ENCODE data around the gene KMT2D. TPM values are rescaled to one million over a fixed set of nuclear protein-coding genes. Genes with fewer than 3 reads are reported as not detected.
A peak's percentile ranks its signal among the peaks of the same experiment; 100 is the strongest.

Gene KMT2D
- total RNA-seq, 1 donor from 2014 or later = 86.9 TPM

DNA sequence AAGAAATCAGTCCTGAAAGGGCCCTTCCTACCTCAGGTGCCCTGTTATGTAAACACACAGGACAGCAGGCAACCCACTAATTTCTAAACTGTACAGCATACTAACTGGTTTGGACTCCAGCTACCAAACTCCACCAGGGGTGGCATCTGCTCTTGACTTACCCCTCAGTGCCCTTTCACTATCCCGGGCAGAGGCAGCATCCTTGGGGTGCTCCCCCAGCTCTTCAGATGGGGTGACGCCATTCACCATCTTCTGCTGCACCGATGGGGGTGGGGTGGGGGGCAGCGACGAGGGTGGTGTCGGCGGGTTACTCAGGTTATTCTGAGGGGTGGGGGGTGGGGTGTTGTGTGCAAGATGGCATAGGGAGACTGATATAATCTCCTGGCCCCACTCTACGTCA lies 30.5 kb downstream of the KMT2D start:
- no peaks in the 10 kb centered on the region for H3K27me3 Mint-ChIP-seq (ENCODE audit: low read depth, unreplicated experiment)
- Histone ChIP-seq H2AFZ (ENCODE audit: low read depth, low read length) (no peak overlapping the region), H3K27me3 (ENCODE audit: insufficient read depth, low read length) (no peaks in the 10 kb centered on the region), H3K4me3 (ENCODE audit: insufficient read depth, low read depth, low read length) (no peak overlapping the region), H3K27ac (ENCODE audit: low read depth, low read length) (no peak overlapping the region), H3K4me2 (ENCODE audit: low read length) (no peak overlapping the region), H3K9me3 (ENCODE audit: insufficient read depth, low read depth, low read length) (no peaks in the 10 kb centered on the region), H3K79me2 (ENCODE audit: insufficient read depth, low read length) (peaks cover 7% of the 10 kb centered on the region), H3K4me1 (ENCODE audit: insufficient read depth, low read length) (no peaks in the 10 kb centered on the region), H3K36me3 (ENCODE audit: insufficient read depth, low read length) (peaks cover 55% of the 10 kb centered on the region), H4K20me1 (ENCODE audit: insufficient read depth, low read length) (peaks cover 80% of the 10 kb centered on the region), H3K9ac (ENCODE audit: low read length) (no peak overlapping the region)
- H3K4me3 Mint-ChIP-seq (ENCODE audit: unreplicated experiment) = no peak overlapping the region
- no peak overlapping the region for H3K27ac Mint-ChIP-seq (ENCODE audit: unreplicated experiment)
- H3K9me3 Mint-ChIP-seq (ENCODE audit: unreplicated experiment) = no peaks in the 10 kb centered on the region
- FAIRE-seq (no peak), DNase-seq (ENCODE audit: low read depth) (no peak)
- H3K4me1 Mint-ChIP-seq (ENCODE audit: low read depth, unreplicated experiment) = no peaks in the 10 kb centered on the region
- TF ChIP-seq EZH2 (IDR thresholded peaks at IDR 0.05; ENCODE audit: insufficient read depth, low read length) = no peak
- TF ChIP-seq, protein P1, sequence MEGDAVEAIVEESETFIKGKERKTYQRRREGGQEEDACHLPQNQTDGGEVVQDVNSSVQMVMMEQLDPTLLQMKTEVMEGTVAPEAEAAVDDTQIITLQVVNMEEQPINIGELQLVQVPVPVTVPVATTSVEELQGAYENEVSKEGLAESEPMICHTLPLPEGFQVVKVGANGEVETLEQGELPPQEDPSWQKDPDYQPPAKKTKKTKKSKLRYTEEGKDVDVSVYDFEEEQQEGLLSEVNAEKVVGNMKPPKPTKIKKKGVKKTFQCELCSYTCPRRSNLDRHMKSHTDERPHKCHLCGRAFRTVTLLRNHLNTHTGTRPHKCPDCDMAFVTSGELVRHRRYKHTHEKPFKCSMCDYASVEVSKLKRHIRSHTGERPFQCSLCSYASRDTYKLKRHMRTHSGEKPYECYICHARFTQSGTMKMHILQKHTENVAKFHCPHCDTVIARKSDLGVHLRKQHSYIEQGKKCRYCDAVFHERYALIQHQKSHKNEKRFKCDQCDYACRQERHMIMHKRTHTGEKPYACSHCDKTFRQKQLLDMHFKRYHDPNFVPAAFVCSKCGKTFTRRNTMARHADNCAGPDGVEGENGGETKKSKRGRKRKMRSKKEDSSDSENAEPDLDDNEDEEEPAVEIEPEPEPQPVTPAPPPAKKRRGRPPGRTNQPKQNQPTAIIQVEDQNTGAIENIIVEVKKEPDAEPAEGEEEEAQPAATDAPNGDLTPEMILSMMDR (IDR thresholded peaks at IDR 0.05; ENCODE audit: insufficient read depth, low read depth, low read length) = no peak
- peaks cover 13% of the 10 kb centered on the region for H3K36me3 Mint-ChIP-seq (ENCODE audit: low read depth, unreplicated experiment)

DNA sequence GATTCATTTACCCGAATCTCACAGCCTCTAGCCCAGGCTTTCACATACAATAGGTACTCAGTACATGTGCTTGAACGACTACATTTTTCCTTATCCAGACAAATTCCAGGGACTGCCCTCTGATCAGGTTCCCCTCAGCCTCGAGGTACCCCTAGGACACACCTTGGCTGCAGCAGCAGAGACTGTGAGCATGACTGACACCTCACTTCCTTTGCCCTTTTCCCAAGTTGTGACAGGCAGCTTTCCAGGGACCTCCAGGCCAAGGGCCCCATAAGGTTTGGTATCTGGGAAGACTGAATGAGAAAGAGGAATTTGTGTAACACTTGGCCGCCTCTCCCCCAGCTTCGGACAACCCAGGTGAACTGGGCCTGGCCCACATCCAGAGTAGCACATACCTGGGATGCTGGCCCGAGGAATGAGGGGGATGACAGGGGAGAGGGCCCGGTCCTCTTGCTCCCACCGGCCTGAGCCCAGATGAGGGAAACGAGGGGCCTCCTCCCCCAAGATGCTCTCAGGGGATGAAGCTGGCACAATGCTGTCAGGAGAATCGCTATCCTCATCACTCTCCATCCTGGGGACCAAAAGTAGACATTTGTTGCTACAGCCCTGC lies 31.8 kb downstream of the KMT2D start:
- TF ChIP-seq, protein P1 (IDR thresholded peaks at IDR 0.05; ENCODE audit: insufficient read depth, low read depth, low read length) = no peak
- TF ChIP-seq EZH2 (IDR thresholded peaks at IDR 0.05; ENCODE audit: insufficient read depth, low read length) = no peak
- Histone ChIP-seq H4K20me1 (ENCODE audit: insufficient read depth, low read length) (peaks cover 71% of the 10 kb centered on the region), H3K9ac (ENCODE audit: low read length) (no peak overlapping the region), H3K27ac (ENCODE audit: low read depth, low read length) (no peak overlapping the region), H3K36me3 (ENCODE audit: insufficient read depth, low read length) (peaks cover 51% of the 10 kb centered on the region), H3K4me1 (ENCODE audit: insufficient read depth, low read length) (no peaks in the 10 kb centered on the region), H3K27me3 (ENCODE audit: insufficient read depth, low read length) (no peaks in the 10 kb centered on the region), H3K4me2 (ENCODE audit: low read length) (no peak overlapping the region), H3K9me3 (ENCODE audit: insufficient read depth, low read depth, low read length) (no peaks in the 10 kb centered on the region), H3K4me3 (ENCODE audit: insufficient read depth, low read depth, low read length) (no peak overlapping the region), H2AFZ (ENCODE audit: low read depth, low read length) (no peak overlapping the region), H3K79me2 (ENCODE audit: insufficient read depth, low read length) (peaks cover 8% of the 10 kb centered on the region)
- Mint-ChIP-seq H3K36me3 (ENCODE audit: low read depth, unreplicated experiment) (peaks cover 18% of the 10 kb centered on the region), H3K4me1 (ENCODE audit: low read depth, unreplicated experiment) (no peaks in the 10 kb centered on the region), H3K27me3 (ENCODE audit: low read depth, unreplicated experiment) (no peaks in the 10 kb centered on the region), H3K9me3 (ENCODE audit: unreplicated experiment) (no peaks in the 10 kb centered on the region), H3K4me3 (ENCODE audit: unreplicated experiment) (no peak overlapping the region), H3K27ac (ENCODE audit: unreplicated experiment) (no peak overlapping the region)
- FAIRE-seq (no peak), DNase-seq (ENCODE audit: low read depth) (no peak)

DNA sequence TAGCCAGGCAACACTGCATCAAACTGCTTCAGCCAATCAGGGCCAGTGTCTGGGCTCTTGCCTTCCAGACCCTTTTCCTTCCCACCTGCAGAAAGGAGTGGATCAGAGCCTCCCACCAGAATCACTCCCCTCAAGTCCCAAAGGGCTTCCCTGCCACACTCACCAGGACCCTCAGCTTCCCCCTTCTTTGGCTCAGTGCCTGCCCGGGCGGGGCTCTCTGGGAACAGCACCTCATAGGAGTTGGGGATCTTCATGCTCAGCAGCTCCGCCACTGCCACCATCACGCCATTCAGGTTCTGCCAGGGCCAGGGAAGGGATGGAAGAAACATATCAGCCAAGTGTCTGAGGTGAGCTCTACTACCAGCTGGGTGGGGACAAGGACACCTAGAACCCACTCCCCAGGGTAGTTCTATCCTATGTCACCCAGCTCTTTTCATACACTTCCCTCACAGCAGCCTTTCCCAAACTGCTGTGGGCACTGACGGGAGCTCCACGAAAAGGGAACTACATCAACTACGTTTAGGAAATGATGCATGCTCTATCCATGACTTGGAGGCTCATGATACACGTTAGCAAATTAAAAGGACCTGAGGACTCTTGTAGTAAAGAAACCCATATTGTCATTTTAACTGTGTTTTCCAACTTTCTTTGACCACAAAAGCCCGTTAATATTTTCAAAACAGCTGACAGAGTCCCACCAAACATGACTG lies 32.6 kb downstream of the KMT2D start:
- DNase-seq (ENCODE audit: low read depth) (no peak), FAIRE-seq (no peak)
- Mint-ChIP-seq H3K27me3 (ENCODE audit: low read depth, unreplicated experiment) (no peaks in the 10 kb centered on the region), H3K9me3 (ENCODE audit: unreplicated experiment) (no peaks in the 10 kb centered on the region), H3K4me1 (ENCODE audit: low read depth, unreplicated experiment) (no peaks in the 10 kb centered on the region), H3K27ac (ENCODE audit: unreplicated experiment) (peak overlapping the region; percentile 47), H3K4me3 (ENCODE audit: unreplicated experiment) (no peak overlapping the region), H3K36me3 (ENCODE audit: low read depth, unreplicated experiment) (peaks cover 24% of the 10 kb centered on the region)
- H3K4me2 ChIP-seq (ENCODE audit: low read length) = no peak overlapping the region
- peaks cover 8% of the 10 kb centered on the region for H3K79me2 ChIP-seq (ENCODE audit: insufficient read depth, low read length)
- no peaks in the 10 kb centered on the region for H3K27me3 ChIP-seq (ENCODE audit: insufficient read depth, low read length)
- H3K27ac ChIP-seq (ENCODE audit: low read depth, low read length) = no peak overlapping the region
- peaks cover 54% of the 10 kb centered on the region for H3K36me3 ChIP-seq (ENCODE audit: insufficient read depth, low read length)
- H4K20me1 ChIP-seq (ENCODE audit: insufficient read depth, low read length) = peaks cover 63% of the 10 kb centered on the region
- H2AFZ ChIP-seq (ENCODE audit: low read depth, low read length) = no peak overlapping the region
- no peaks in the 10 kb centered on the region for H3K4me1 ChIP-seq (ENCODE audit: insufficient read depth, low read length)
- H3K9ac ChIP-seq (ENCODE audit: low read length) = no peak overlapping the region
- no peak overlapping the region for H3K4me3 ChIP-seq (ENCODE audit: insufficient read depth, low read depth, low read length)
- TF ChIP-seq, protein P1 (IDR thresholded peaks at IDR 0.05; ENCODE audit: insufficient read depth, low read depth, low read length) = no peak
- no peak for TF ChIP-seq EZH2 (IDR thresholded peaks at IDR 0.05; ENCODE audit: insufficient read depth, low read length)
- H3K9me3 ChIP-seq (ENCODE audit: insufficient read depth, low read depth, low read length) = no peaks in the 10 kb centered on the region

Data from astrocyte (in vitro differentiated cells and primary cell).